GM10266 (cell line): ENCODE measurements around the gene THOC6.

Source experiments
- DNase-seq: peaks from one replicate; pipeline ENCODE4 v3.0.0; 2012; ENCODE audit errors: extremely low spot score
- TF ChIP-seq, protein P1 (sequence below): IDR thresholded peaks from 2 replicates; pipeline ENCODE4 v1.5.1; 2012; ENCODE audit warnings: mild to moderate bottlenecking, low read depth; ENCODE audit not compliant: control insufficient read depth, insufficient read depth; ENCODE audit errors: missing control alignments

The THOC6 gene

DNA sequence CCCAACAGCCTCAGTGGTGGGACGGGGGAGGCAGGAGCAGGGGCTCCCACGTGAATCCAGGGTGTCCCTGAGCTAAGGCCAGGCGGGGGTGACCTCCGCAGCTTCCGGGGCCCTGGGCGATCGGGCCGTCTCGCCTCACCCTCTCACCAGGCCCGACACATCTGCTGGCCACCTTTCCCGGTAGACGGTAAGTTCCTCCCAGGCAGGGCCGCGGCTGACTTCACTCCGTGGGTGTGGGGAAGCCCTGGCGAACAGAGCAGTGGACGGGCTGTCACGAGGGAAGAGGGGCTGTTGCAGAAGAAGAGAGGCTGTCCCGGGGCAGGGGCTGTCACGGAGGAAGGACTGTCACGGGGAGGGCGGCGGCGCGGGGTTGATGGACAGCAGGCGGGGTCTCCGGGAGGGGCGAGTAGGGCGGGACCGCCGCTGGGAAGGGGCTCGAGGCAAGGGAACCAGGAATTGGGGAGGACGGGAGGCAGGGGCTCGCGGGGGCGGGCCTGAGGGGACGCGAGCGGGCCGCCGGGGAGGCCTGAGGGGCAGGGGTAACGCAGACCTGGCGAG lies 44.1 kb upstream of the THOC6 start:
- TF ChIP-seq, protein P1, sequence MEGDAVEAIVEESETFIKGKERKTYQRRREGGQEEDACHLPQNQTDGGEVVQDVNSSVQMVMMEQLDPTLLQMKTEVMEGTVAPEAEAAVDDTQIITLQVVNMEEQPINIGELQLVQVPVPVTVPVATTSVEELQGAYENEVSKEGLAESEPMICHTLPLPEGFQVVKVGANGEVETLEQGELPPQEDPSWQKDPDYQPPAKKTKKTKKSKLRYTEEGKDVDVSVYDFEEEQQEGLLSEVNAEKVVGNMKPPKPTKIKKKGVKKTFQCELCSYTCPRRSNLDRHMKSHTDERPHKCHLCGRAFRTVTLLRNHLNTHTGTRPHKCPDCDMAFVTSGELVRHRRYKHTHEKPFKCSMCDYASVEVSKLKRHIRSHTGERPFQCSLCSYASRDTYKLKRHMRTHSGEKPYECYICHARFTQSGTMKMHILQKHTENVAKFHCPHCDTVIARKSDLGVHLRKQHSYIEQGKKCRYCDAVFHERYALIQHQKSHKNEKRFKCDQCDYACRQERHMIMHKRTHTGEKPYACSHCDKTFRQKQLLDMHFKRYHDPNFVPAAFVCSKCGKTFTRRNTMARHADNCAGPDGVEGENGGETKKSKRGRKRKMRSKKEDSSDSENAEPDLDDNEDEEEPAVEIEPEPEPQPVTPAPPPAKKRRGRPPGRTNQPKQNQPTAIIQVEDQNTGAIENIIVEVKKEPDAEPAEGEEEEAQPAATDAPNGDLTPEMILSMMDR = no peak
- DNase-seq = peak; percentile 43

GRCh38 chr16:2980227-2981176 lies 43.3 kb upstream of the THOC6 start, which contains the start of gene PKMYT1:
PKMYT1 (minus strand) TSS chr16:2980446; CDS start chr16:2979657, 789 bp downstream.
- DNase-seq = peak; percentile 100
- TF ChIP-seq, protein P1 = no peak

GRCh38 chr16:2981177-2981898 lies 42.5 kb upstream of the THOC6 start:
- TF ChIP-seq, protein P1 = no peak

DNA sequence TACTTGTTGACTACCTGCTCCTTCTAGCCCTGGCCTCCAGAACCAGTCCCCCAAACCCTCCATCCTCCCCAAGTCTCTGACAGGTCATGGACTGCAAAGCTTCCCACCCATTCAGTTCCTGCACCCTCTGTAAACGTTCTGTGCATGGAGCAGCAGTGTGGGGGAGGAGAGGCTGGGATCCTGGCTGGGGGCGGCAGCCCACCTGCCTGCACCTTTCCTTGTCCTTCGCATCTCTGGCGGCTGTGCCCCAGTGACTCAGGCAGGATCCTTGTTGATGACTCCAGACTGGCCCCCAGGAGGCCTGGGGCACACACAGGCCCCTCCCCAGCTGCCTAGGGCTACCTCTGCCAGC lies 42.0 kb upstream of the THOC6 start:
- TF ChIP-seq, protein P1 = no peak
- DNase-seq = no peak

More at GRCh38 chr16:2981177-2981898, 42.5 kb upstream of the THOC6 start:
- DNase-seq = no peak

GRCh38 chr16:2982402-2982801 lies 41.4 kb upstream of the THOC6 start:
- DNase-seq = no peak
- TF ChIP-seq, protein P1 = no peak

DNA sequence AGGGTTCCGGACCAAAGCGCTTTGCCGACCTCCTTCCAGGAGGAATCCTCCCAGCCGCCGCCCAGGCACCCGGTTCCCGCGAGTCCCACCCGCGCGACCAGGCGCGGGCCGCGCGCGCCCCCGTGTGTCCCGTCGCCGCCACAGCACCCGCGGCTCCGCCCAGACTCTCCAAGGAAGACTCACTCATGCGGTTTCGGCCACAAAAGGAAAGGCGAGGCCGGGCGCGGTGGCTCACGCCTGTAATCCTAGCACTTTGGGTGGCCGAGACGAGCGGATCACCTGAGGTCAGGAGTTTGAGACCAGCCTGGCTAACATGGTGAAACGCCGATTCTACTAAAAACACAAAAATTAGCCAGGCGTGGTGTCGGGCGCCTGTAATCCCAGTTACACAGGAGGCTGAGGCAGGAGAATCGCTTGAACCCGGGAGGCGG lies 40.1 kb upstream of the THOC6 start:
- TF ChIP-seq, protein P1 = peak; percentile 98
- peak; percentile 89 for DNase-seq

DNA sequence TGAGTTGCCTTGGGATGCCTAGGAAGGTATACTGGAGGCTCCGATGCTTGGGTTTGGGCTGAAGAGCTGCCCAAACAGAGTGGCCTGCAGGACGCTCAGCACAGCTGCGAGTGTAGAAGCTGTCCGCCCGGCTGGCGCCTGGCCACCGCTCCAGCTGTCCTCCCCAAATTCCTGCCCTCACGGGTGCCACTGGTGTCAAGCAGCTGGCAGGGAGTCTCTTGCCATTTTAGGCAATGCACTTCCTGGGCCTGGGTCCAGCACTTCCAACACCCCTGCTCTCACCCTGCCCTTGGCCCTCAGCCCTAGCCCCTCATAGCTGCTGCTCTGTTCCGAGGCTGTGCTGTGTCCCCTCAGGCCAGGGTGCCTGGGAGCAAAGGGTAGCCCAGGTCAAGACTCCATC lies 38.4 kb upstream of the THOC6 start:
- TF ChIP-seq, protein P1 = no peak
- no peak for DNase-seq
